ENCODE data around the gene CPM.
"Not testable (repeated sequence)": the region's sequence is repeated elsewhere in the genome, so short reads cannot be mapped to it uniquely, and the experiment has no call there.

DNA sequence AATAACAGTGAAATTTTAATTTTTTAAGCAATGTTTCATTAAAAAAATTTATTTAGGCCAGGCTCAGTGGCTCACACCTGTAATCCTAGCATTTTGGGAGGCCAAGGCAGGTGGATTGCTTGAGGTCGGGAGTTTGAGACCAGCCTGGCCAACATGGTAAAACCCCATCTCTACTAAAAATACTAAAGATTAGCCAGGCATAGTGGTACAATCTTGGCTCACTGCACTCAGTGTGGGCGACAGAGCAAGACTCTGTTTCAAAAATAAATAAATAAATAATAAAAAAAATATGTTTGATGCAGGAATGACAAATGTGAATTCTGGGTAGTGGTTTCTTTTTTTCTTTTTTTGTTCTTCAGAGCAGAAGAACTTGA is 130.6 kb downstream of the CPM start:
- TF ChIP-seq, protein P1, sequence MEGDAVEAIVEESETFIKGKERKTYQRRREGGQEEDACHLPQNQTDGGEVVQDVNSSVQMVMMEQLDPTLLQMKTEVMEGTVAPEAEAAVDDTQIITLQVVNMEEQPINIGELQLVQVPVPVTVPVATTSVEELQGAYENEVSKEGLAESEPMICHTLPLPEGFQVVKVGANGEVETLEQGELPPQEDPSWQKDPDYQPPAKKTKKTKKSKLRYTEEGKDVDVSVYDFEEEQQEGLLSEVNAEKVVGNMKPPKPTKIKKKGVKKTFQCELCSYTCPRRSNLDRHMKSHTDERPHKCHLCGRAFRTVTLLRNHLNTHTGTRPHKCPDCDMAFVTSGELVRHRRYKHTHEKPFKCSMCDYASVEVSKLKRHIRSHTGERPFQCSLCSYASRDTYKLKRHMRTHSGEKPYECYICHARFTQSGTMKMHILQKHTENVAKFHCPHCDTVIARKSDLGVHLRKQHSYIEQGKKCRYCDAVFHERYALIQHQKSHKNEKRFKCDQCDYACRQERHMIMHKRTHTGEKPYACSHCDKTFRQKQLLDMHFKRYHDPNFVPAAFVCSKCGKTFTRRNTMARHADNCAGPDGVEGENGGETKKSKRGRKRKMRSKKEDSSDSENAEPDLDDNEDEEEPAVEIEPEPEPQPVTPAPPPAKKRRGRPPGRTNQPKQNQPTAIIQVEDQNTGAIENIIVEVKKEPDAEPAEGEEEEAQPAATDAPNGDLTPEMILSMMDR (conservative IDR thresholded peaks at IDR 0.05; ENCODE audit: low read depth, low read length), result not testable (repeated sequence)
- not testable (repeated sequence) for TF ChIP-seq POLR2A (IDR thresholded peaks at IDR 0.05; ENCODE audit: low read depth, low read length); RFX5 (IDR thresholded peaks at IDR 0.05; ENCODE audit: low read depth, low read length); BHLHE40 (IDR thresholded peaks at IDR 0.05; ENCODE audit: low read depth, low read length); NFE2L2 (IDR thresholded peaks at IDR 0.05; ENCODE audit: low read depth, low read length); RAD21 (IDR thresholded peaks at IDR 0.05; ENCODE audit: low read length)
- TF ChIP-seq, protein P2, sequence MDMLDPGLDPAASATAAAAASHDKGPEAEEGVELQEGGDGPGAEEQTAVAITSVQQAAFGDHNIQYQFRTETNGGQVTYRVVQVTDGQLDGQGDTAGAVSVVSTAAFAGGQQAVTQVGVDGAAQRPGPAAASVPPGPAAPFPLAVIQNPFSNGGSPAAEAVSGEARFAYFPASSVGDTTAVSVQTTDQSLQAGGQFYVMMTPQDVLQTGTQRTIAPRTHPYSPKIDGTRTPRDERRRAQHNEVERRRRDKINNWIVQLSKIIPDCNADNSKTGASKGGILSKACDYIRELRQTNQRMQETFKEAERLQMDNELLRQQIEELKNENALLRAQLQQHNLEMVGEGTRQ (IDR thresholded peaks at IDR 0.05; ENCODE audit: low read depth, low read length), result not testable (repeated sequence)
